Transverse colon (tissue), 4 donors: ENCODE results near the gene KCTD14. TPM values are rescaled to one million over a fixed set of nuclear protein-coding genes. Genes with fewer than 3 reads are reported as not detected.
A peak's percentile ranks its signal among the peaks of the same experiment; 100 is the strongest.

ENCODE experiments used
- DNase-seq: peaks from one replicate; pipeline ENCODE4 v3.0.0-alpha.2; 2019
- H3K27ac ChIP-seq, 4 donors: fragments of 200-600 bp; sonication (generic); 2 replicates each; pipeline ENCODE4 v1.5.1; 2016 to 2018; ENCODE audit warnings: inconsistent platforms in 4 of 4
- H3K27me3 ChIP-seq: fragments of 200-600 bp; sonication (generic); 2 replicates; pipeline ENCODE4 v1.5.1; 2017; ENCODE audit warnings: inconsistent platforms
- H3K36me3 ChIP-seq, 4 donors: fragments of 200-600 bp; sonication (generic); 2 replicates each; pipeline ENCODE4 v1.5.1; 2017 to 2019; ENCODE audit warnings: inconsistent platforms in 4 of 4
- H3K4me1 ChIP-seq, 4 donors: fragments of 200-600 bp; sonication (generic); 2 replicates each; pipeline ENCODE4 v1.5.1; 2017 to 2020; ENCODE audit warnings: inconsistent platforms in 4 of 4
- H3K4me3 ChIP-seq, 4 donors: fragments of 200-600 bp; sonication (generic); 1 replicate in 1 of 4; 2 replicates in 3 of 4; pipeline versions ENCODE4 v1.5.1 to v1.6.1; 2017 to 2019; ENCODE audit warnings: inconsistent platforms in 4 of 4
- H3K9me3 ChIP-seq, 2 donors: fragments of 200-600 bp; sonication (generic); 2 replicates each; pipeline ENCODE4 v1.5.1; 2017 to 2019; ENCODE audit warnings: inconsistent platforms in 2 of 2
- CTCF ChIP-seq, 5 experiments: fragments of 200-600 bp in 3 of 5; fragments of 450-650 bp in 2 of 5; sonication (generic) in 3 of 5; IDR thresholded peaks; 1 replicate in 2 of 5; 2 replicates in 3 of 5; pipeline ENCODE4 v1.5.1; 2016 to 2017; ENCODE audit warnings: antibody characterized with exemption in 5 of 5, inconsistent platforms in 3 of 5, mild to moderate bottlenecking in 2 of 5, moderate library complexity in 1 of 5
- EP300 ChIP-seq: sonication (generic); formaldehyde crosslinking; IDR thresholded peaks from one replicate; pipeline ENCODE4 v1.6.1; 2017; ENCODE audit warnings: antibody characterized with exemption, low read depth
- POLR2A ChIP-seq: fragments of 450-650 bp; IDR thresholded peaks from one replicate; pipeline ENCODE4 v1.6.1; 2016; ENCODE audit warnings: antibody characterized with exemption, mild to moderate bottlenecking, moderate library complexity
- POLR2AphosphoS5 ChIP-seq, 3 donors: sonication (generic); formaldehyde crosslinking; IDR thresholded peaks; one replicate each; pipeline ENCODE4 v1.6.1; 2016; ENCODE audit warnings: antibody characterized with exemption in 3 of 3
- WGBS, 2 donors: methylation state at CpG; one replicate each; pipeline ENCODE4 v1.1.5; 2018; ENCODE audit warnings: low coverage in 1 of 2; 5-methylcytosine and 5-hydroxymethylcytosine counted together
- in situ Hi-C, 4 donors: fragments of 200-750 bp; cut with MboI; loops; one replicate each; pipeline versions ENCODE4 v1.15.0 to v1.15.1; 2017; ENCODE audit warnings: low sequenced_read_pairs in 3 of 4, low pct_ligation_motif_present in 1 of 4, low pct_unique_long_range_greater_than_20kb in 1 of 4
- intact Hi-C: fragments of 100-400 bp; cut with DNase I; formaldehyde crosslinking; loops from one replicate; pipeline ENCODE4 v1.15.1; 2023; ENCODE audit warnings: low total_unique reads
- total RNA-seq, 4 donors: library from RNA; depleted of rRNA; stranded (reverse); fragments of >200 nt; gene quantifications; one replicate each; pipeline ENCODE4 v1.1.0, GENCODE V29; 2016

Gene KCTD14
- total RNA-seq, 4 donors from 2014 or later = 1.2 to 8.6 (median 5.1) TPM

- intact Hi-C loops (no loop called here), in situ Hi-C loops (no loop called here)
- 92 to 96% methylated on average over 12 to 15 of the region's 15 CpGs for WGBS, 2 donors
- no peaks in the 10 kb centered on the region for H3K27me3 ChIP-seq
- peaks cover 20 to 54% (median 45%) of the 10 kb centered on the region in 4 donors for H3K4me1 ChIP-seq
- no peaks in the 10 kb centered on the region for H3K9me3 ChIP-seq
- TF ChIP-seq POLR2A = no peak
- no peak for TF ChIP-seq EP300
- peak in 1 of 5 experiments; percentile 9 for TF ChIP-seq CTCF (IDR thresholded peaks at IDR 0.05)
- no peak for TF ChIP-seq POLR2AphosphoS5 (IDR thresholded peaks at IDR 0.05)
- H3K4me3 ChIP-seq = no peak overlapping the region
- DNase-seq = no peak
- H3K27ac ChIP-seq = peak overlapping the region; percentile 67 to 78 (median 76)
- H3K36me3 ChIP-seq = no peaks in the 10 kb centered on the region
Observed at GRCh38 chr11:78040691-78041379, 17.8 kb upstream of the KCTD14 start.

GRCh38 chr11:78039919-78040671 is 17.0 kb upstream of the KCTD14 start:
- Histone ChIP-seq H3K36me3 (no peaks in the 10 kb centered on the region), H3K27ac (peak overlapping the region; percentile 67 to 78 (median 76)), H3K4me1 (peaks cover 20 to 46% (median 39%) of the 10 kb centered on the region in 4 donors), H3K4me3 (peak overlapping the region in 1 of 4 donors; percentile 22), H3K9me3 (no peaks in the 10 kb centered on the region), H3K27me3 (no peaks in the 10 kb centered on the region)
- TF ChIP-seq CTCF (IDR thresholded peaks at IDR 0.05) (no peak), POLR2A (no peak), EP300 (no peak), POLR2AphosphoS5 (IDR thresholded peaks at IDR 0.05) (no peak)
- in situ Hi-C loops = no loop called here
- WGBS, 2 donors = 27 to 32% methylated on average over 6 to 7 of the region's 7 CpGs
- intact Hi-C loops = no loop called here
- peak; percentile 79 for DNase-seq

- no peak for DNase-seq
- no peaks in the 10 kb centered on the region for H3K36me3 ChIP-seq
- in situ Hi-C loops = no loop called here
- peak overlapping the region; percentile 67 to 78 (median 76) for H3K27ac ChIP-seq
- no peaks in the 10 kb centered on the region for H3K9me3 ChIP-seq
- intact Hi-C loops = no loop called here
- peaks cover 20 to 44% (median 37%) of the 10 kb centered on the region in 4 donors for H3K4me1 ChIP-seq
- TF ChIP-seq CTCF (IDR thresholded peaks at IDR 0.05) (no peak), POLR2AphosphoS5 (IDR thresholded peaks at IDR 0.05) (no peak), POLR2A (no peak), EP300 (no peak)
- WGBS, 2 donors = 63 to 73% methylated on average over 4 of the region's 4 CpGs
- H3K4me3 ChIP-seq = peak overlapping the region in 1 of 4 donors; percentile 22
- no peaks in the 10 kb centered on the region for H3K27me3 ChIP-seq
Observed at GRCh38 chr11:78039391-78039918, 16.4 kb upstream of the KCTD14 start.

- Histone ChIP-seq H3K27me3 (no peaks in the 10 kb centered on the region), H3K9me3 (no peaks in the 10 kb centered on the region), H3K4me3 (no peak overlapping the region), H3K36me3 (no peaks in the 10 kb centered on the region), H3K27ac (peak overlapping the region; percentile 67 to 78 (median 76)), H3K4me1 (peaks cover 20 to 38% (median 35%) of the 10 kb centered on the region in 4 donors)
- TF ChIP-seq POLR2AphosphoS5 (IDR thresholded peaks at IDR 0.05) = peak in 2 of 3 donors; percentile 18 to 25
- TF ChIP-seq POLR2A = no peak
- peak; percentile 80 for DNase-seq
- in situ Hi-C loops = no loop called here
- intact Hi-C loops = no loop called here
- WGBS, 2 donors = 51 to 74% methylated on average over 3 to 8 of the region's 8 CpGs
Observed at GRCh38 chr11:78038697-78039313, 15.7 kb upstream of the KCTD14 start.
